Upper lobe of right lung (tissue), 1 donor: ENCODE results near the gene ZNF783. TPM values are rescaled to one million over a fixed set of nuclear protein-coding genes. Genes with fewer than 3 reads are reported as not detected.
A peak's percentile ranks its signal among the peaks of the same experiment; 100 is the strongest.

Experiments used
- ATAC-seq: fragments of 200-7000 bp; cut with Tn5 transposase; one replicate; pipeline ENCODE4 v1.9.1; 2020; ENCODE audit warnings: mild to moderate bottlenecking, moderate library complexity
- DNase-seq: peaks from one replicate; pipeline ENCODE4 v3.0.0-alpha.2; 2020
- H3K27ac ChIP-seq: fragments of 200-600 bp; one replicate; pipeline ENCODE4 v1.8.0; 2022
- H3K27me3 ChIP-seq: fragments of 200-600 bp; one replicate; pipeline ENCODE4 v1.8.0; 2022; ENCODE audit warnings: mild to moderate bottlenecking
- H3K36me3 ChIP-seq: fragments of 200-600 bp; one replicate; pipeline ENCODE4 v1.8.0; 2022
- H3K4me1 ChIP-seq: fragments of 200-600 bp; one replicate; pipeline ENCODE4 v1.8.0; 2022
- H3K4me3 ChIP-seq: fragments of 200-600 bp; one replicate; pipeline ENCODE4 v1.8.0; 2022; ENCODE audit warnings: mild to moderate bottlenecking
- H3K9me3 ChIP-seq: fragments of 200-600 bp; one replicate; pipeline ENCODE4 v1.8.0; 2022
- intact Hi-C: fragments of 100-400 bp; cut with DNase I; formaldehyde crosslinking; loops from one replicate; pipeline ENCODE4 v1.11.0; 2022
- total RNA-seq: library from RNA; stranded (reverse); fragmentation: NEBNext Ultra II Directional; extraction: Animal tissue kit (Norgen Biotek cat#: 25700); gene quantifications from one replicate; pipeline ENCODE4 v1.2.1, GENCODE V29; 2021
- TF ChIP-seq, protein P1 (sequence below): fragments of 200-600 bp; IDR thresholded peaks from one replicate; pipeline ENCODE4 v1.8.0; 2022; ENCODE audit warnings: antibody characterized with exemption
- donor health status: DM: no; HTN: yes; CAD: no; lungs with severe emphysema.

The ZNF783 gene
- total RNA-seq, 1 donor from 2014 or later: 18.8 TPM

DNA sequence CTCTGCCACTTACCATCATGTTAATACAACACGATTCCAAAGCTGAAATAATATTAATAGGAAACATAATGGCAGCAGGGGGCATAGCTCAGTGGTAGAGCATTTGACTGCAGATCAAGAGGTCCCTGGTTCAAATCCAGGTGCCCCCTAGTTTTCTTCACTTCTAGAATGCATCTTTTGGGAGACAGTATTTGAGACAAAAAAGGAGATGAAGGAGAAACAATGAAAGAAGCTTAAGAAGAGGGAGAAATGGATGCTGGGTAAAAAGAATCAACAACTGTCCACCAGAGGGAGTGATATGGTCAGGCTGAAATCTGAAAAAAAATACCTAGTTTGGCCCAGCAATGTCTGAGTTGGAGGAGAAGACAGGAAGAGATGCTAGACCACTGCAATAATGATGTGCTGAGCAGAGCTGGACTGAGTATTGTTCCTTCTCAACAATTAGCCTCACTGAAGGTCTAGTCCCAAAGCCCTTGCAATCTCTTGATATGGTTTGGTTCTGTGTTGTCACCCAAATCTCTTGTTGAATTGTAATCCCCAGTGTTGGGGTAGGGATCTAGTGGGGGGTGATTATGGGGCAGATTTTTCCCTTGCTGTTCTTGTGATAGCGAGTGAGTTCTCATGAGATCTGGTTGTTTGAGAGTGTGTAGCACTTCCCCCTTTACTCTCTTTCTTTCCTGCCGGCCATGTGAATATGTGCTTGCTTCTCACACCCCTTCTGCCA, 48.3 kb downstream of the ZNF783 start:
- intact Hi-C loops: no loop called here
- Histone ChIP-seq H3K27me3 (no peaks in the 10 kb centered on the region), H3K27ac (no peak overlapping the region), H3K9me3 (no peaks in the 10 kb centered on the region), H3K4me1 (no peaks in the 10 kb centered on the region), H3K4me3 (no peak overlapping the region), H3K36me3 (no peaks in the 10 kb centered on the region)
- TF ChIP-seq, protein P1, sequence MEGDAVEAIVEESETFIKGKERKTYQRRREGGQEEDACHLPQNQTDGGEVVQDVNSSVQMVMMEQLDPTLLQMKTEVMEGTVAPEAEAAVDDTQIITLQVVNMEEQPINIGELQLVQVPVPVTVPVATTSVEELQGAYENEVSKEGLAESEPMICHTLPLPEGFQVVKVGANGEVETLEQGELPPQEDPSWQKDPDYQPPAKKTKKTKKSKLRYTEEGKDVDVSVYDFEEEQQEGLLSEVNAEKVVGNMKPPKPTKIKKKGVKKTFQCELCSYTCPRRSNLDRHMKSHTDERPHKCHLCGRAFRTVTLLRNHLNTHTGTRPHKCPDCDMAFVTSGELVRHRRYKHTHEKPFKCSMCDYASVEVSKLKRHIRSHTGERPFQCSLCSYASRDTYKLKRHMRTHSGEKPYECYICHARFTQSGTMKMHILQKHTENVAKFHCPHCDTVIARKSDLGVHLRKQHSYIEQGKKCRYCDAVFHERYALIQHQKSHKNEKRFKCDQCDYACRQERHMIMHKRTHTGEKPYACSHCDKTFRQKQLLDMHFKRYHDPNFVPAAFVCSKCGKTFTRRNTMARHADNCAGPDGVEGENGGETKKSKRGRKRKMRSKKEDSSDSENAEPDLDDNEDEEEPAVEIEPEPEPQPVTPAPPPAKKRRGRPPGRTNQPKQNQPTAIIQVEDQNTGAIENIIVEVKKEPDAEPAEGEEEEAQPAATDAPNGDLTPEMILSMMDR: peak; percentile 52
- peak; percentile 86 for ATAC-seq
- DNase-seq: no peak

DNA sequence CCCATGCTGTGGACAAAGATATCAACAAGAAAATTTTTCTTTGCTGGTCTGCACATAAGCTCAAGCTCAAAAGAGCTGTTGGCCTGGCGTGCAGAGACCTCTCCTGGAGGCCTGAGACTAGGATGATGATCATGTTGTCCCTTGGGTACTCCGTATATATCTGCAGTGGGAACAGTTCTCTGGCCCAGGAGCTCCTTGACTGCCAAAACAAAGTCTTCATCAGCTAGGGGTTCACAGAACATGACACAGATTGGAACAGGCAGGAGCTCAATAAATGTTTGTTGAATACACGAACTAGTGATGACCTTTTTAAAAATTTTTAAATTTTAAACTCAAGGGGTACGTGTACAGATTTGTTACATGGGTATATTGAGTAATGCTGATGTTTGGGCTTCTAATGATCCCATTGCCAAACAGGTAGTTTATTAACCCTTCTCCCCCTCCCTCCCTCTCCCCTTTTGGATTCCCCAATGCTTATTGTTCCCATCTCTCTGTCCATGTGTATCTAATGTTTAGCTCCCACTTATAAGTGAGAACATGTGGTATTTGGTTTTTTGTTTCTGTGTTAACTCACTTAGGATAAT, 49.1 kb downstream of the ZNF783 start:
- H3K27ac ChIP-seq: no peak overlapping the region
- H3K9me3 ChIP-seq: no peaks in the 10 kb centered on the region
- ATAC-seq (no peak), DNase-seq (no peak)
- TF ChIP-seq, protein P1: no peak
- H3K4me3 ChIP-seq: no peak overlapping the region
- intact Hi-C loops: no loop called here
- H3K4me1 ChIP-seq: no peaks in the 10 kb centered on the region
- H3K36me3 ChIP-seq: no peaks in the 10 kb centered on the region
- H3K27me3 ChIP-seq: no peaks in the 10 kb centered on the region

DNA sequence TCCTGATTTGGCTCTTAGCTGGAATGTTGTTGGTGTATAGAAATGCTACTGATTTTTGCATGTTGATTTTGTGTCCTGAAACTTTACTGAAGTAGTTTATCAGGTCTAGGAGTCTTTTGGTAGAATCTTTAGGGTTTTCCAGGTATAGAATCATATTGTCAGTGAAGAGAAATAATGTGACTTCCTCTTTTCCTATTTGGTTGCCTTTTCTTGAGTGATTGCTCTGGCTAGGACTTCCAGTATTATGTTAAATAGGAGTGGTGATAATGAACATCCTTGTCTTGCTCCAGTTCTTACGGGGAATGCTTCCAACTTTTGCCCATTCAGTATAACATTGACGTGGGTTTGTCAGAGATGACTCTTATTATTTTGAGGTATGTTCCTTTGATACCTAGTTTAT, 52.0 kb downstream of the ZNF783 start:
- Histone ChIP-seq H3K4me1 (no peaks in the 10 kb centered on the region), H3K27me3 (no peaks in the 10 kb centered on the region), H3K36me3 (no peaks in the 10 kb centered on the region), H3K27ac (no peak overlapping the region), H3K4me3 (no peak overlapping the region), H3K9me3 (no peaks in the 10 kb centered on the region)
- DNase-seq: no peak
- no peak for ATAC-seq
- TF ChIP-seq, protein P1: no peak
- intact Hi-C loops: no loop called here

DNA sequence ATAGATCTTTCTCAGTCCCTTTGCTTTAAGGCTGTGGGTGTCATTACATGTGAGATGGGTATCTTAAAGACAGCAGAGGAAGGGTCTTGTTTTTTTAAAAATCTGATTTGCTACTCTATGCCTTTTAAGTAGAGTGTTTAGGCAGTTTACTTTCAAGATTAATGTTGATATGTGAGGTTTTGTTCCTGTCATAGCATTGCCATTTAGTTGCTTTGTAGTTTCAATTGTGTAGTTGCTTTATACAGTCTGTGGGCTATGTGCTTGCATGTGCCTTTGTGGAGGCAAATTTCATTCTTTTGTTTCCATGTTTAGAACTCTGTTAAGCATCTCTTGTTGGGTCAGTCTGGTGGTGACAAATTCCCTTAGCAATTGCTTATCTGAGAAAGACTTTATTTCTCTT, 54.6 kb downstream of the ZNF783 start:
- TF ChIP-seq, protein P1: no peak
- H3K9me3 ChIP-seq: no peaks in the 10 kb centered on the region
- no peaks in the 10 kb centered on the region for H3K36me3 ChIP-seq
- DNase-seq (no peak), ATAC-seq (no peak)
- H3K27me3 ChIP-seq: no peaks in the 10 kb centered on the region
- no peaks in the 10 kb centered on the region for H3K4me1 ChIP-seq
- H3K4me3 ChIP-seq: no peak overlapping the region
- no peak overlapping the region for H3K27ac ChIP-seq
- intact Hi-C loops: no loop called here

DNA sequence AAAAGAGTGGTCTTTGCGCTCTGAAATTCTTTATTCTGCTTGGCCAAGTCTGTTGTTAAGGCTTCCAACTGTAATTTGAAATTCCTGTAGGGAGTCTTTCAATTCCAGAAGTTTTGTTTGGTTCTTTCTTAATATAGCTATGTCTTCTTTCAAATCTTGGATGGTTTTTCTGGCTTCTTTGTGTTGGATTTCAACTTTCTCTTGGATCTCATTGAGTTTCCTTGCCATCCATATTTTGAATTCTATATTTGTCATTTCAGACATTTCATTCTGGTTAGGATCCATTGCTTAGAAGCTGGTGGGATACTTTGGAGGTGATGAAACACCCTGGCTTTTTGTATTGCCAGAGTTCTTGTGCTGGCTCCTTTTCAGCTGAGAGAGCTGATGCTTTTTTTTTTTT, 55.5 kb downstream of the ZNF783 start:
- Histone ChIP-seq H3K4me3 (no peak overlapping the region), H3K4me1 (no peaks in the 10 kb centered on the region), H3K36me3 (no peaks in the 10 kb centered on the region), H3K9me3 (no peaks in the 10 kb centered on the region), H3K27ac (no peak overlapping the region), H3K27me3 (no peaks in the 10 kb centered on the region)
- TF ChIP-seq, protein P1: no peak
- ATAC-seq: no peak
- intact Hi-C loops: no loop called here
- no peak for DNase-seq
